WTC11 (cell line): ENCODE measurements around the gene KCNK7. TPM values are rescaled to one million over a fixed set of nuclear protein-coding genes. Genes with fewer than 3 reads are reported as not detected.

Experiments
- ATAC-seq: fragments of 200-7000 bp; cut with Tn5 transposase; 2 replicates; pipeline ENCODE4 v1.10.0; 2021; ENCODE audit warnings: mild to moderate bottlenecking, moderate library complexity
- CTCF ChIA-PET: fragments of 300-600 bp; sonication (Branson Sonifier 250); formaldehyde crosslinking; loops from one replicate; lab custom pipeline; 2021; ENCODE audit warnings: antibody characterized with exemption; lab: Charles Lee
- POLR2A ChIA-PET: fragments of 350-600 bp; sonication (Branson Sonifier 250); formaldehyde crosslinking; loops from one replicate; lab custom pipeline; 2021; ENCODE audit warnings: antibody characterized with exemption; lab: Charles Lee
- DNase-seq: peaks from one replicate; pipeline ENCODE4 v3.0.0; 2021; ENCODE audit warnings: low spot score
- H3K27ac Mint-ChIP-seq: 2 replicates; pipeline ENCODE4 v1.8.0; 2021; ENCODE audit warnings: mixed read lengths
- H3K27me3 Mint-ChIP-seq: 2 replicates; pipeline ENCODE4 v1.8.0; 2021; ENCODE audit warnings: low read depth, mild to moderate bottlenecking, moderate library complexity, mixed read lengths
- H3K36me3 Mint-ChIP-seq: 2 replicates; pipeline ENCODE4 v1.8.0; 2021; ENCODE audit warnings: mixed read lengths
- H3K4me1 Mint-ChIP-seq: 2 replicates; pipeline ENCODE4 v1.8.0; 2022; ENCODE audit warnings: mixed read lengths
- H3K4me3 Mint-ChIP-seq: 2 replicates; pipeline ENCODE4 v1.8.0; 2021; ENCODE audit warnings: mild to moderate bottlenecking, moderate library complexity, mixed read lengths
- H3K9me3 Mint-ChIP-seq: 2 replicates; pipeline ENCODE4 v1.8.0; 2021; ENCODE audit warnings: mixed read lengths
- ARID4B ChIP-seq: sonication (generic); formaldehyde crosslinking; IDR thresholded peaks from 2 replicates; pipeline ENCODE4 v1.8.0; 2023; ENCODE audit warnings: missing genetic modification reagents, mild to moderate bottlenecking, borderline replicate concordance
- ATF3 ChIP-seq: sonication (generic); formaldehyde crosslinking; conservative IDR thresholded peaks from 2 replicates; pipeline ENCODE4 v1.8.1; 2022; ENCODE audit warnings: mild to moderate bottlenecking, missing genetic modification reagents
- CREB1 ChIP-seq: sonication (generic); formaldehyde crosslinking; IDR thresholded peaks from 2 replicates; pipeline ENCODE4 v1.8.0; 2023; ENCODE audit warnings: mild to moderate bottlenecking, missing genetic modification reagents
- CTCF ChIP-seq: fragments of 200-600 bp; IDR thresholded peaks from 2 replicates; pipeline ENCODE4 v1.8.0; 2022; ENCODE audit warnings: antibody characterized with exemption
- E2F4 ChIP-seq: sonication (generic); formaldehyde crosslinking; IDR thresholded peaks from 2 replicates; pipeline ENCODE4 v1.8.1; 2022; ENCODE audit warnings: low read depth, mild to moderate bottlenecking, moderate library complexity, missing genetic modification reagents, borderline replicate concordance
- ERG ChIP-seq: fragments of 250-450 bp; sonication (Bioruptor Pico); IDR thresholded peaks from 2 replicates; pipeline ENCODE4 v1.8.0; 2021; ENCODE audit warnings: mild to moderate bottlenecking
- ESRRA ChIP-seq: sonication (generic); formaldehyde crosslinking; IDR thresholded peaks from 2 replicates; pipeline ENCODE4 v1.8.1; 2022; ENCODE audit warnings: mild to moderate bottlenecking, missing genetic modification reagents, borderline replicate concordance
- ETV6 ChIP-seq: sonication (generic); formaldehyde crosslinking; IDR thresholded peaks from 2 replicates; pipeline ENCODE4 v1.8.1; 2022; ENCODE audit warnings: mild to moderate bottlenecking, missing genetic modification reagents
- FOXP1 ChIP-seq: sonication (generic); formaldehyde crosslinking; IDR thresholded peaks from 2 replicates; pipeline ENCODE4 v1.8.0; 2022; ENCODE audit warnings: missing genetic modification reagents, mild to moderate bottlenecking, moderate library complexity, borderline replicate concordance
- IRF2 ChIP-seq: sonication (generic); formaldehyde crosslinking; IDR thresholded peaks from 2 replicates; pipeline ENCODE4 v1.8.0; 2022; ENCODE audit warnings: low read depth, missing genetic modification reagents, borderline replicate concordance
- NR2C2 ChIP-seq: sonication (generic); formaldehyde crosslinking; IDR thresholded peaks from 2 replicates; pipeline ENCODE4 v1.8.0; 2022; ENCODE audit warnings: mild to moderate bottlenecking, missing genetic modification reagents
- PRDM15 ChIP-seq: sonication (generic); formaldehyde crosslinking; IDR thresholded peaks from 2 replicates; pipeline ENCODE4 v1.8.0; 2022; ENCODE audit warnings: missing genetic modification reagents
- PRRX2 ChIP-seq: fragments of 250-450 bp; sonication (Bioruptor Pico); IDR thresholded peaks from 2 replicates; pipeline ENCODE4 v1.8.0; 2021; ENCODE audit warnings: mild to moderate bottlenecking
- SMAD3 ChIP-seq: sonication (generic); formaldehyde crosslinking; IDR thresholded peaks from 2 replicates; pipeline ENCODE4 v1.8.0; 2022; ENCODE audit warnings: missing genetic modification reagents, mild to moderate bottlenecking, borderline replicate concordance
- SMAD4 ChIP-seq: sonication (generic); formaldehyde crosslinking; IDR thresholded peaks from 2 replicates; pipeline ENCODE4 v1.8.0; 2022; ENCODE audit warnings: mild to moderate bottlenecking, missing genetic modification reagents
- TCF7 ChIP-seq: sonication (generic); formaldehyde crosslinking; IDR thresholded peaks from 2 replicates; pipeline ENCODE4 v1.8.0; 2022; ENCODE audit warnings: mild to moderate bottlenecking, low read depth, missing genetic modification reagents, moderate library complexity
- USF2 ChIP-seq: sonication (generic); formaldehyde crosslinking; IDR thresholded peaks from 2 replicates; pipeline ENCODE4 v1.8.1; 2023; ENCODE audit warnings: mild to moderate bottlenecking, missing genetic modification reagents, moderate library complexity
- ZMAT4 ChIP-seq: fragments of 250-450 bp; sonication (Bioruptor Pico); IDR thresholded peaks from 2 replicates; pipeline ENCODE4 v1.9.0; 2021; ENCODE audit warnings: mild to moderate bottlenecking
- ZNF138 ChIP-seq: sonication (generic); formaldehyde crosslinking; conservative IDR thresholded peaks from 2 replicates; pipeline ENCODE4 v1.8.1; 2022; ENCODE audit warnings: mild to moderate bottlenecking, moderate library complexity, missing genetic modification reagents
- ZNF219 ChIP-seq: sonication (generic); formaldehyde crosslinking; IDR thresholded peaks from 2 replicates; pipeline ENCODE4 v1.8.0; 2023; ENCODE audit warnings: missing genetic modification reagents, mild to moderate bottlenecking, borderline replicate concordance
- ZNF423 ChIP-seq: fragments of 250-450 bp; sonication (Bioruptor Pico); IDR thresholded peaks from 2 replicates; pipeline ENCODE4 v2.1.2; 2022; ENCODE audit warnings: mild to moderate bottlenecking, moderate library complexity
- total RNA-seq: library from RNA; stranded (reverse); gene quantifications from 3 replicates; pipeline ENCODE4 v1.2.3, GENCODE V29; 2021

The KCNK7 gene
- total RNA-seq, 1 experiment from 2014 or later, result 1.4 TPM

- CTCF ChIA-PET, result interaction anchor here (0.5 to 6.1 kb wide), 29 partner anchors 10 to 904 kb away, joined by 3 to 270 read pairs (median 4); partner anchors contain the start of genes FIBP, KCNK7, LTBP3 and MAP3K11
- POLR2A ChIA-PET, result interaction anchor here (1.0 to 1.5 kb wide), 8 partner anchors 10 to 62 kb away, joined by 3 to 10 read pairs (median 3); no protein-coding TSS in a partner anchor
- Mint-ChIP-seq H3K4me1 (peaks cover 41% of the 10 kb centered on the region), H3K9me3 (no peaks in the 10 kb centered on the region), H3K36me3 (0 out of 2 replicates have a peak, but pooled peaks cover 3% of the 10 kb centered on the region), H3K27ac (peak within 1 kb of the TSS; percentile 98), H3K27me3 (peaks cover 7% of the 10 kb centered on the region), H3K4me3 (peak within 1 kb of the TSS; percentile 99)
- ATAC-seq (peak; percentile 75), DNase-seq (peak; percentile 98)
- no peak for TF ChIP-seq ZMAT4 (CRISPR knock-in tag)
- TF ChIP-seq IRF2 (CRISPR knock-in tag), result no peak
- no peak; the same call in 1 of the 2 replicates for TF ChIP-seq CTCF
- peak; percentile 87; the same call in 1 of the 2 replicates for TF ChIP-seq ARID4B (CRISPR knock-in tag)
- no peak for TF ChIP-seq E2F4
- no peak for TF ChIP-seq SMAD4 (CRISPR knock-in tag)
- TF ChIP-seq ATF3 (CRISPR knock-in tag), result no peak
- peak; percentile 89 for TF ChIP-seq PRDM15
- TF ChIP-seq USF2 (CRISPR knock-in tag), result 0 out of 2 replicates have a peak, but pooled peaks have one; percentile 41
- TF ChIP-seq NR2C2 (CRISPR knock-in tag), result no peak
- TF ChIP-seq ZNF138 (CRISPR knock-in tag), result no peak
- no peak for TF ChIP-seq ZNF219 (CRISPR knock-in tag)
- no peak for TF ChIP-seq ERG (CRISPR knock-in tag)
- peak; percentile 77; the same call in 1 of the 2 replicates for TF ChIP-seq SMAD3 (CRISPR knock-in tag)
- TF ChIP-seq CREB1 (CRISPR knock-in tag), result peak; percentile 85; the same call in 1 of the 2 replicates
- no peak for TF ChIP-seq ESRRA
- TF ChIP-seq ETV6 (CRISPR knock-in tag), result peak; percentile 95
- TF ChIP-seq FOXP1 (CRISPR knock-in tag), result peak; percentile 85; the same call in 1 of the 2 replicates
- TF ChIP-seq TCF7 (CRISPR knock-in tag), result no peak
- no peak for TF ChIP-seq ZNF423
- no peak for TF ChIP-seq PRRX2
Observed at GRCh38 chr11:65569973-65570918, 25.4 kb downstream of the KCNK7 start, which contains the start of gene ZNRD2. Gene ZNRD2, plus strand, starts transcription at chr11:65570477. Its CDS starts 15 bp downstream, at chr11:65570492.
